Activated CD8-positive, alpha-beta memory T cell treated with anti-CD3 and anti-CD28 coated beads, Interleukin-2, amount 50 U/mL, for 48 hours (primary cell): ENCODE results near the gene FGGY.

Experiments used
- DNase-seq: peaks from one replicate; pipeline ENCODE4 v3.0.0-alpha.2; 2020

Gene FGGY

DNA sequence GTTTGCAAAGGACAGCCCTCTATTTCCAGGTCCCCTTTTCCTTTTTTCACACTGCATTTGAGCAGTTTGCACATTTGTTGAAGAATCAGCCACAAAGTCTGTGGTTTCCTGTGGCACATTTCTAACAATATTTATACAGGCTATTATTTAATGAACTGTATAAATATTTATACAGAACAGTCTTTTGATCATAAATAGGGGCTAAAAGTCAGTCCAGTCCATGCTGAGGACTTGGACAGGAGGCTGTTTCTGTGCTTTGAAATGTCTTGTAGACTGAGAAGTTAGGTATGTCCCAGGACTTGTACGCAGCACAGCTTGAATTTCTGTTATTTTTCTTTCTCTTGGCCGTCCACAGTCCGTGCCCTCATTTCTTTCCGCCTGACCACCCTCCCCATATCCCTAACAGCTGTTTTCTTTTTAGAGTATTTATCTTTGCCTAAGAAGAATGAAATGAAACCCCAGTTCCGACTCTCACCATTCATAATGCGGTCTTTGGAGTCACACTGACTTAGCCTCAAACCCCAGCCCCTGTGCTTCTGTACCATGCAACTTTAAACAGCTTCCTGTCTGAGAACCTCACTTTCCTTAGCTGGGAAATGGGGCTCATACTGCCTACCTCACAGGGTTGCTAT lies 19.7 kb downstream of the FGGY start:
- no peak for DNase-seq

- no peak for DNase-seq
Observed at GRCh38 chr1:59317343-59317742, 20.4 kb downstream of the FGGY start.

DNA sequence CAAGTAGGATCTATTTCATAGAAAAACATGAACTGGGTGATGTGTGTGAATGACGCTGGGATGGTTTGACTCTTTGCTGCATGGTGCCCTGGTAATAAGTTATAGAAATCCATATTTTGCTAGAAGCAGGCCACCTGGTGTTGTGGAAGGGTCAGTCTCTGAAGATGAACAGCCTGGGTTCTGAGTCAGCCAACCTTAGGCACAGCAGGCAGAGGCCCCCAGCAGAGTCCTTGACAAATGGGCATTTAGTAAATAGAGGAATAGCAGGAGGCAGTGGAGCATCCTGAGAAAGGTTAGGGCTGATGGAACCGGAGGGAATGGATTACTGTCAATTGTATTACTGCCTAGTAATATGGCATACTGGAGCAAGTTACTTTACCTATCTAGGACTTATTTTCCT lies 20.9 kb downstream of the FGGY start:
- DNase-seq, result no peak

DNA sequence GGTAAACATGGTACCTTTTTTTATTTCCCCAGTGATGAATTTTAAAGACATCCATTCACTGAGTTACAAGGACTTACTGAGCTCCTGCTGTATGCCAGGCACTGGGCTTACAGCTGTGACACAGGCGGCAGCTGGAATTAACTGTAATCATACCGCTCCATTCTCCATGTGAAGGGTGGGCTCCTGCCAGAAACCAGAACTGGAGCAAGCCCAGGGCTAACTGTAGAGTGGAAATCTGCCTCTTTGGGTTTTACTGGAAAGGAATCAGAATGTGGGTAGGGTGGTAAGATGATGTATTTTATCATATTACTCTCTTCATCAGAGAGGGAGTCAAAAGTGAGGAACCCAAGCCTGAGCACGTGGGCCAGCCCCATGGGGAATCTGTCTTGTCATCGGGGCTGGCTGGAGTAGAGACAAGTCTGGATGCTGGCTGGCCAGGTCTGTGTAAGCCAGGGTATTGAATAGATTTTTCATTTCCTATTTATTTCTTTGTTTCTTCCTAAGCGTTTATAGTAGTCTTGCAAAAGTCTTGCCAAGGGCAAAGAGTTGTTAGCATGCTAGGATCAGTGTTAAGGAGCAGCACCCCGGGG lies 21.5 kb downstream of the FGGY start:
- DNase-seq, result no peak

DNA sequence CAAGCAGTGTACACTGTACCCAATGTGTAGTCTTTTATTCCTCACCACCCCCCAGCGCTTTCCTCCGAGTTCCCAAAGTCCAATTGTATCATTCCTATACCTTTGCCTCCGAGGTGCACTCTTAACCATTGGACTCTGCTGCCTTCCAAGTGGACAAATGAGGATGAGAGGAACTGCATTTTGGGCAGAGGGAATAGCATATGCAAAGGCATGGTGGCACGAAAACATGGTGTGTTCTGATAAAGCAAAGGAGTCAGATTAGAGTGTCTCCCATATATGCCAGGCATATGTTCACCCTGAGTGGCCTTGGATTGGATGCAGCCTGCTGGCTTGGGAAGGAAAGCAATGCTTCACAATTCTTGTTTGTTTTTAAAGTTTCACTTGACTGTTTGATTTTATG lies 25.5 kb downstream of the FGGY start:
- no peak for DNase-seq

GRCh38 chr1:59322814-59323213 lies 25.9 kb downstream of the FGGY start:
- DNase-seq, result no peak

GRCh38 chr1:59323879-59324278 lies 27.0 kb downstream of the FGGY start:
- DNase-seq, result no peak

DNA sequence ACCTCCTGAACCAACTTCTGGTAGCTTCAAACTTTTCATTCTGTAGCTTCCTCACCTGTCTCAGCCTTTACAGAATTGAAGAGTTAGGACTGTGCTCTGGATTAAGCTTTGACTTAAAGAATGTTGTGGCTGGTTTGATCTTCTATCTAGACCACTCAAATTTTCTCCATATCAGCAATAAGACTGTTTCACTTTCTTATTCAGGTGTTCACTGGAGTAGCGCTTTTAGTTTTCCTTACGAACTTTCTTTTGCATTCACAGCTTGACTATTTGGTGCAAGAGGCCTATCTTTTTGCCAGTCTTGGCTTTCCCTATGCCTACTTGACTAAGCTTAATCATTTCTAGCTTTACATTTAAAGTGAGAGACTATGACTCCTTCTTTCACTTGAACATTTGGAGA lies 31.5 kb downstream of the FGGY start:
- no peak for DNase-seq

DNA sequence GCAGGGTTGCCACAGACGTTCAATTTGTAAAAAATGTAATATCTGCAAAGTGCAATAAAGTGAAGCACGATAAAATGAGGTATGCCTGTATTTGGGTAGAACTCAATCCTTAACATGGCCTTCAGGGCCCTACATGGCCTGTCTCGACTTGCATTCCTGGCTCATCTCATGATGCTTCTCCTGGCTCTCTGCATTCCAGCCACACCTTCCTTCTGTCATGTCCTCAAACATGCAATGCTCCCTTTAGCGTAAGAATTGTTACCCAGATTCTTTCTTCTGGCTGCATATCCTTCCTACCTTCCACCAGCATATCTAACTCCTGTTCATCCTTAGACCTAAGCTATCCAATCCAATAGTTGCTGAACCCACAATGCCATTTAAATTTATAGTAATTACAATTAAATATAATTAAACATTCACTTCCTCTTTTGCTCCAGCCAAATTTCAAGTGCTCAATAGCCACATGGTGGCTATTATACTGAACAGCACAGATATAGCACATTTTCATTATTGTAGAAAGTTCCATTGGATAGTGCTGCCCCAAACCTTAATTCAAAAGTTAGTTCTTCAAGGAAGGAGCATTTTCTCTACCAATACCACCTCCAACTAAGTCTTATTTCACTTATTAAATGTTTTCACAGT lies 32.6 kb downstream of the FGGY start:
- no peak for DNase-seq

GRCh38 chr1:59331686-59332620 lies 35.1 kb downstream of the FGGY start:
- DNase-seq, result no peak

DNA sequence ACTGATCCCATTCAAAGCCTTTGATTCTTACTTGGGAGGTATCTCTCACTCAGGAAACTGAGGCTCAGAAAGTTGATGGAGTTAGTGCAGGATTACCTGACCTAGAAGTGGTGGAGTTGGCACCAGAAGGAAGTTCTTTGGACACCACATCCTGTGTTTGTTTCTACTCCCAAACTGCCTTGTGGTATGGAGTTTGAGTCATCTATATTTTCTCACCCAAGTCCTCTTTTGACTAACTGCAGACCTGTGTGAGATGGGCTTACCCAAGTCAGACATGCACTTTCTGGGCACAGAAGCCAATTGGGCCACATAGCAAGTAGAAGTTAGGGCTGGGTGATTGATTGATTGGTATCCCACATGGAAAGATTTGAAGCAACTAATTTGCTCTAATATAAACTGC lies 36.1 kb downstream of the FGGY start:
- DNase-seq, result no peak

DNA sequence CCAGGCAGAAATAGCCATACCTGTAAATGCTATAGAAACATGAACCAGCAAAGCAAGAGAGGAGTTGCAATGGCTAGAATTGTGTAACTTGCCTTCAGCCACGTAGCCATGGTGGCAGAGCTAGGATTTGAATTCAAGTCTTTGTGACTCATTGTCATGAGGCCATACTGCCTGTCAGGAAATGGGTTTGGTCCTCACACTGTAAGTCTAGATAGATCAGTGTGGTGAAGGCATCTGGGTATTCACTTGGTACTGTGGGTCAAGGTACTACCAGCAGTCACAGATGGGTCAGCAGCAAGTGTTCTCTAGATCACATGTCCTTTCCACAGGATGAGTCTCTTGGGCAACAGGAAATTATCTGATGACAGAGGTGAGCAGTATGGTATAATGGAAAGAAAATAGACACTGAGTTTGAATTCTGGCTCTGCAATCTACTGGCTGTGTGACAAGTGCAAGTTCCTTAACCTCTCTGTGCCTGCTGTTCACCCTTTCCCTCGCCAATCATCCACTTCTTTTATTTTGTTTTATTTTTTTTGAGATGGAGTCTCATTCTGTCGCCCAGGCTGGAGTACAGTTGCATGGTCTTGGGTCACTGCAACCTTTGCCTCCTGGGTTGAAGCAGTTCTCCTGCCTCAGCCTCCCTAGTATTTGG lies 36.9 kb downstream of the FGGY start:
- no peak for DNase-seq

- no peak for DNase-seq
Observed at GRCh38 chr1:59340411-59341307, 43.8 kb downstream of the FGGY start.

DNA sequence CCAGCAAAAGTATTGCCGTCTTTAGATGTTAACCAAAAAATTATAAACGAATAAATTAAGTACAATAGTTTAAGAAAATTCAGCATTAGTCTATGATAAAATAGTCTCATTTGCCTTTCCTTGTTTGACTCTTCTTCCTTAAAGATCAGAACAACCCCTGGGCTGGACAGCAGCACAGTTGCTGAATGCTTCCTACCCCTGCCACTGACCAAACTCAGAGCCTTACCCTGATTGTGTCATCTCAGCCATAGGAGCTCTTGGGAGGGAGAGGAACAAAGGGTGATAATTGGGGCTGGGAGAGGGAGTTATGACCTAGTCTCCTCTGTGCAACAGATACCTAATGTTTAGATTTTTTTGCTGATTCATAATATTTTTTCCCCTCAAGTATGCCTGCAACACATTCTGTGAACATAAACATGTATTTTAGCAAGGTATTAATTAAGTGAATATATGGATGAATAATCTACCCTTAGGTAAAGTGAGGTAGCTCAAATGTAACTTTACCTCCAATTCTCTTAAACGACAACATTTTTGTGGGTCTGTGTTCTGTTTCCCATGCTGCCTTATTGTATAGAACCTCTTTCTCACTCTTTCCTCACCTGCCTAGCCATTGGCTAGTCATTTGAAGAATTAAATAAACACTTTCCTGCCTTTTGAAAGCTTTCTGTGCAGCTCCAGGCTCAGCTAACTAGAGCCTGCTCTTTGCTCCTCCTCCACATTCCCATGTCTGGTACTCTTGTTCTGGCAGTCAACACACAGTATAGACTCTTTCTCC lies 46.1 kb downstream of the FGGY start:
- no peak for DNase-seq

DNA sequence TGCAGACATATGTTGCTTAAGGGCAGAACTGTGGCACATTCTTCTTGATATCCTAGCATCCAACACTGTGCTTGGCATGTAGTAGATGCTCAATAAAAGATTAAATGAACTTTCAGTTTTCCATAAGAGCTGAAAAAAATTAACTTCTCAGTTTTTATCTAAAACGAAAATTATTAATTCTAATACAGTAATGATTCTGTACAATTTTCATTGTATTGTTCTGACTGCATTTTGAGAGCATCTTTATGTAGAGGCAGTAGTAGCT lies 46.6 kb downstream of the FGGY start:
- no peak for DNase-seq

- no peak for DNase-seq
Observed at GRCh38 chr1:59345221-59345620, 48.3 kb downstream of the FGGY start.

DNA sequence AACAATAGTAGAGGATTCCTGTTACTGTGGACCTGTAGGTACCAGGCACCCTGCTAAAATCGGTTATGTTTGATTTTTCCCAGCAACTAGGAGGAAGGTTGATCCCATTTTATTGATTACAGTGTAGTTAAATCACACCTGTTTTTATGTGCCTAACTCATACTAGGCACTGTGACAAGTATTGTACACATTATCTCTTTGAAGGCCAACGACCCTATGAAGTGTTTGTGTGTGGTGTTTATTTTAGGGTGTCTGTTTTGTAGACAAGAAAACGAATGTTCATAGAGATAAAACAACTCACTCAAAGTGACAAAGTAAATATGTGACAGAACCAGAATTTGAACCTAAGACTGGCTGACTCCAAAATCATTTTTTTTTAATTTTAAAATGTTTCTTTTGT lies 49.5 kb downstream of the FGGY start:
- no peak for DNase-seq

- no peak for DNase-seq
Observed at GRCh38 chr1:59349101-59349500, 52.2 kb downstream of the FGGY start.

DNA sequence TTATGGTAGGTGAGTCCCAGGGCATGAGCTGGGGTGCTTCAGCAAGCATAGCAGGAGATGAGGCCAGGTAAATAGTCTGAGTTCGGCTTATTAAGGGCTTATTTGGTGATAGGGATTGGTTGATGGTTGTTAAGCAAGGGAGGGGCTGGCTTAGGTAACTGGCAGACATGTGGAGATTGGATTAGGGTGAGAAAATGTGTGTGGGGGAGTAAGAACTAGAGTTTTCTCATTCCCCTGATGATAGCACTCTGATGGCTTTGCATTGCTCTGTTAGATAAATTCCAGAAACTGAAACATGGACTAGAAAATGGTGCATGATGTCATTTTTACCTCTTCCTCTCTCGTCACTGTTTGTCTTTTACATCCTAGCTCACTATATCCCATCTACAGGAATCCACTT lies 53.6 kb downstream of the FGGY start:
- no peak for DNase-seq

GRCh38 chr1:59352065-59352464 lies 55.2 kb downstream of the FGGY start:
- DNase-seq, result no peak

- DNase-seq, result no peak
Observed at GRCh38 chr1:59353453-59353852, 56.6 kb downstream of the FGGY start.
